Measurements from ENCODE around the gene SELENOV. TPM values are rescaled to one million over a fixed set of nuclear protein-coding genes. Genes with fewer than 3 reads are reported as not detected.
A peak's percentile ranks its signal among the peaks of the same experiment; 100 is the strongest.

SELENOV gene
- total and polyA plus RNA-seq, 2 donors (not counting 1 experiment from before 2014, with no cell fraction given) = not detected

- Histone ChIP-seq H3K4me3 (replicated peaks in 1 of 4; ENCODE audit: control extremely low read depth in 1 of 4, insufficient read depth in 1 of 4, low read depth in 3 of 4, low read length in 4 of 4) (peak overlapping the region; percentile 84 to 100 (median 92)), H3K27me3 (ENCODE audit: control insufficient read depth, insufficient read depth, low read length) (no peaks in the 10 kb centered on the region), H3K4me1 (ENCODE audit: control insufficient read depth, extremely low read depth, insufficient read depth, low read length) (no peaks in the 10 kb centered on the region), H4K20me1 (ENCODE audit: control insufficient read depth, extremely low read depth, insufficient read depth, low read length) (no peaks in the 10 kb centered on the region), H3K9ac (ENCODE audit: insufficient read depth, low read length) (peak overlapping the region; percentile 96), H3K36me3 (ENCODE audit: control insufficient read depth, insufficient read depth, low read length) (peaks cover 8% of the 10 kb centered on the region), H3K27ac (ENCODE audit: insufficient read depth, low read length) (peak overlapping the region; percentile 94), H2AFZ (ENCODE audit: low read length) (peak overlapping the region; percentile 87), H3K4me2 (ENCODE audit: extremely low read depth, insufficient read depth, low read length) (peak overlapping the region; percentile 69), H3K79me2 (ENCODE audit: control insufficient read depth, insufficient read depth, low read length) (peaks cover 18% of the 10 kb centered on the region), H3K9me3 (ENCODE audit: control insufficient read depth, insufficient read depth, low read depth, low read length) (no peaks in the 10 kb centered on the region)
- no peak for DNase-seq (ENCODE audit: low read depth in 2 of 2)
- no peak for TF ChIP-seq CTCF (conservative IDR thresholded peaks at IDR 0.05 in 1 of 2, IDR thresholded peaks at IDR 0.05 in 1 of 2; ENCODE audit: low read depth in 1 of 2, low read length in 2 of 2)
- TF ChIP-seq EZH2 (IDR thresholded peaks at IDR 0.05; ENCODE audit: low read length, missing control alignments) = no peak
These were observed 33.8 kb upstream of the SELENOV start for GRCh38 chr19:39481229-39481545.

- peak overlapping the region; percentile 94 for H3K27ac ChIP-seq (ENCODE audit: insufficient read depth, low read length)
- no peaks in the 10 kb centered on the region for H3K9me3 ChIP-seq (ENCODE audit: control insufficient read depth, insufficient read depth, low read depth, low read length)
- peak overlapping the region; percentile 96 for H3K9ac ChIP-seq (ENCODE audit: insufficient read depth, low read length)
- peak overlapping the region; percentile 84 to 100 (median 92) for H3K4me3 ChIP-seq (replicated peaks in 1 of 4; ENCODE audit: control extremely low read depth in 1 of 4, insufficient read depth in 1 of 4, low read depth in 3 of 4, low read length in 4 of 4)
- no peaks in the 10 kb centered on the region for H3K27me3 ChIP-seq (ENCODE audit: control insufficient read depth, insufficient read depth, low read length)
- no peaks in the 10 kb centered on the region for H3K4me1 ChIP-seq (ENCODE audit: control insufficient read depth, extremely low read depth, insufficient read depth, low read length)
- TF ChIP-seq CTCF (conservative IDR thresholded peaks at IDR 0.05 in 1 of 2, IDR thresholded peaks at IDR 0.05 in 1 of 2; ENCODE audit: low read depth in 1 of 2, low read length in 2 of 2) (no peak), EZH2 (IDR thresholded peaks at IDR 0.05; ENCODE audit: low read length, missing control alignments) (no peak)
- H3K79me2 ChIP-seq (ENCODE audit: control insufficient read depth, insufficient read depth, low read length) = peaks cover 18% of the 10 kb centered on the region
- peak overlapping the region; percentile 69 for H3K4me2 ChIP-seq (ENCODE audit: extremely low read depth, insufficient read depth, low read length)
- H3K36me3 ChIP-seq (ENCODE audit: control insufficient read depth, insufficient read depth, low read length) = peaks cover 7% of the 10 kb centered on the region
- no peaks in the 10 kb centered on the region for H4K20me1 ChIP-seq (ENCODE audit: control insufficient read depth, extremely low read depth, insufficient read depth, low read length)
- no peak overlapping the region for H2AFZ ChIP-seq (ENCODE audit: low read length)
- no peak for DNase-seq (ENCODE audit: low read depth in 2 of 2)
These were observed 33.3 kb upstream of the SELENOV start for GRCh38 chr19:39481676-39482075.

GRCh38 chr19:39483141-39483540, 31.8 kb upstream of the SELENOV start:
- peaks cover 11% of the 10 kb centered on the region for H3K36me3 ChIP-seq (ENCODE audit: control insufficient read depth, insufficient read depth, low read length)
- H3K9ac ChIP-seq (ENCODE audit: insufficient read depth, low read length) = no peak overlapping the region
- no peak overlapping the region for H2AFZ ChIP-seq (ENCODE audit: low read length)
- no peak overlapping the region for H3K4me2 ChIP-seq (ENCODE audit: extremely low read depth, insufficient read depth, low read length)
- H4K20me1 ChIP-seq (ENCODE audit: control insufficient read depth, extremely low read depth, insufficient read depth, low read length) = no peaks in the 10 kb centered on the region
- no peak for DNase-seq (ENCODE audit: low read depth in 2 of 2)
- H3K79me2 ChIP-seq (ENCODE audit: control insufficient read depth, insufficient read depth, low read length) = peaks cover 18% of the 10 kb centered on the region
- no peaks in the 10 kb centered on the region for H3K27me3 ChIP-seq (ENCODE audit: control insufficient read depth, insufficient read depth, low read length)
- TF ChIP-seq EZH2 (IDR thresholded peaks at IDR 0.05; ENCODE audit: low read length, missing control alignments) = no peak
- TF ChIP-seq CTCF (conservative IDR thresholded peaks at IDR 0.05 in 1 of 2, IDR thresholded peaks at IDR 0.05 in 1 of 2; ENCODE audit: low read depth in 1 of 2, low read length in 2 of 2) = no peak
- H3K4me1 ChIP-seq (ENCODE audit: control insufficient read depth, extremely low read depth, insufficient read depth, low read length) = no peaks in the 10 kb centered on the region
- no peak overlapping the region for H3K27ac ChIP-seq (ENCODE audit: insufficient read depth, low read length)
- no peak overlapping the region for H3K4me3 ChIP-seq (replicated peaks in 1 of 4; ENCODE audit: control extremely low read depth in 1 of 4, insufficient read depth in 1 of 4, low read depth in 3 of 4, low read length in 4 of 4)
- no peaks in the 10 kb centered on the region for H3K9me3 ChIP-seq (ENCODE audit: control insufficient read depth, insufficient read depth, low read depth, low read length)

All from fibroblast of lung (primary cell).